Psoas muscle (tissue), 8 donors: ENCODE data around the gene TEX2. TPM values are rescaled to one million over a fixed set of nuclear protein-coding genes. Genes with fewer than 3 reads are reported as not detected.

Source experiments
- ATAC-seq, 4 donors: fragments of 200-7000 bp; cut with Tn5 transposase; one replicate each; pipeline ENCODE4 v1.9.1; 2020; ENCODE audit warnings: moderate library complexity in 3 of 4, mild to moderate bottlenecking in 2 of 4
- DNase-seq, 2 donors: peaks; one replicate each; pipeline ENCODE4 v3.0.0-alpha.2; 2020
- H3K27ac ChIP-seq: fragments of 200-600 bp; one replicate; pipeline ENCODE4 v1.8.0; 2022
- H3K27me3 ChIP-seq, 3 donors: fragments of 200-600 bp in 1 of 3; one replicate each; pipeline versions ENCODE4 v1.6.1 to v1.8.0; 2013 to 2022; ENCODE audit warnings: low read length in 2 of 3, mild to moderate bottlenecking in 2 of 3, moderate library complexity in 1 of 3; ENCODE audit not compliant: insufficient read depth in 3 of 3
- H3K36me3 ChIP-seq, 2 donors: fragments of 200-600 bp in 1 of 2; one replicate each; pipeline versions ENCODE4 v1.6.1 to v1.8.0; 2013 to 2022; ENCODE audit warnings: low read depth in 1 of 2, mild to moderate bottlenecking in 1 of 2, moderate library complexity in 1 of 2; ENCODE audit not compliant: insufficient read depth in 1 of 2
- H3K4me1 ChIP-seq: fragments of 200-600 bp; one replicate; pipeline ENCODE4 v1.8.0; 2022
- H3K4me3 ChIP-seq: fragments of 200-600 bp; one replicate; pipeline ENCODE4 v1.8.0; 2022; ENCODE audit warnings: mild to moderate bottlenecking
- H3K9me3 ChIP-seq: fragments of 200-600 bp; one replicate; pipeline ENCODE4 v1.8.0; 2022
- WGBS, 3 donors: extraction: QIAGEN DNeasy Blood & Tissue Kit; methylation state at CpG; one replicate each; pipeline versions ENCODE4 v1.1.6 to v1.1.7; 2013; 5-methylcytosine and 5-hydroxymethylcytosine counted together
- intact Hi-C, 2 donors: fragments of 100-400 bp; cut with DNase I; formaldehyde crosslinking; loops; one replicate each; pipeline versions ENCODE4 v1.11.0 to v1.14.2; 2022
- polyA plus RNA-seq, 3 donors: library from polyadenylated mRNA; stranded (reverse); fragments of 200-250 nt; gene quantifications; one replicate each; pipeline ENCODE4 v1.2.3, GENCODE V29; 2013
- total RNA-seq, 4 donors: library from RNA; stranded (reverse); fragmentation: NEBNext Ultra II Directional in 2 of 4; extraction: Animal tissue kit (Norgen Biotek cat#: 25700) in 2 of 4; gene quantifications; one replicate each; pipeline versions ENCODE4 v1.2.1 to v1.2.4, GENCODE V29; 2021 to 2023
- TF ChIP-seq, protein P1 (sequence below): fragments of 200-600 bp; IDR thresholded peaks from one replicate; pipeline ENCODE4 v1.8.0; 2022; ENCODE audit warnings: antibody characterized with exemption
- donor health status: healthy with polysubstance abuse.
- donor health status: DM: no; HTN: no; CAD: no; lungs with moderate emphysema.
- donor health status: Bipolar disorder and iron deficiency.
- donor health status: healthy.
- donor health status: DM: yes; HTN: yes; CAD: no.
- donor health status: DM: no; HTN: no; CAD: no.
- donor health status: DM: no; HTN: no; CAD: no.
- donor health status: DM: yes; HTN: yes; CAD: no.

The TEX2 gene
- total and polyA plus RNA-seq, 7 donors: 29.4 to 72.7 (median 52.8) TPM

DNA sequence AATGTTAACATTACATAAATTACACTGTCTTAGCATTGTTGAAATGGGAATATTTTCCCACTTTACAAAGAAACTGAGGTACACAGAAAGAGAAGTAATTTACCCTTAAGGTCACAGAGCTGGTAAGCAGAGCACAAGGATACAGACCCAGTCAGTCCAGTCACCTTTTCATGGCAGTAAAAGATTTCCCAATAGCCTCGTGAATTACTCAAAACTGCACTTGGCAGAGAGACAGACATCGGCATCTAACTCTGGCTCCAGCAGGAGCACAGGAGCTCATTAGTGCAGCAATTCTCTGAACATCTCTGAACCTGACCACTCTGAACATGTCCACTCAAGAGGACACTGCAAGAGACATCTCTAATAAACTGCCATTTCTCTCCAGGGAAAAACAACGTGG is 3.1 kb downstream of the TEX2 start:
- intact Hi-C loops: loop anchor here (5.0 kb wide), 3 partner anchors 43 to 113 kb away; no protein-coding TSS in a partner anchor
- WGBS, 3 donors: 23 to 36% (median 24%) methylated on average over 3 of the region's 3 CpGs
- Histone ChIP-seq H3K4me3 (no peak overlapping the region), H3K36me3 (no peaks in the 10 kb centered on the region), H3K27me3 (no peaks in the 10 kb centered on the region), H3K9me3 (no peaks in the 10 kb centered on the region), H3K27ac (peak overlapping the region; percentile 98), H3K4me1 (peaks cover 65% of the 10 kb centered on the region)
- TF ChIP-seq, protein P1, sequence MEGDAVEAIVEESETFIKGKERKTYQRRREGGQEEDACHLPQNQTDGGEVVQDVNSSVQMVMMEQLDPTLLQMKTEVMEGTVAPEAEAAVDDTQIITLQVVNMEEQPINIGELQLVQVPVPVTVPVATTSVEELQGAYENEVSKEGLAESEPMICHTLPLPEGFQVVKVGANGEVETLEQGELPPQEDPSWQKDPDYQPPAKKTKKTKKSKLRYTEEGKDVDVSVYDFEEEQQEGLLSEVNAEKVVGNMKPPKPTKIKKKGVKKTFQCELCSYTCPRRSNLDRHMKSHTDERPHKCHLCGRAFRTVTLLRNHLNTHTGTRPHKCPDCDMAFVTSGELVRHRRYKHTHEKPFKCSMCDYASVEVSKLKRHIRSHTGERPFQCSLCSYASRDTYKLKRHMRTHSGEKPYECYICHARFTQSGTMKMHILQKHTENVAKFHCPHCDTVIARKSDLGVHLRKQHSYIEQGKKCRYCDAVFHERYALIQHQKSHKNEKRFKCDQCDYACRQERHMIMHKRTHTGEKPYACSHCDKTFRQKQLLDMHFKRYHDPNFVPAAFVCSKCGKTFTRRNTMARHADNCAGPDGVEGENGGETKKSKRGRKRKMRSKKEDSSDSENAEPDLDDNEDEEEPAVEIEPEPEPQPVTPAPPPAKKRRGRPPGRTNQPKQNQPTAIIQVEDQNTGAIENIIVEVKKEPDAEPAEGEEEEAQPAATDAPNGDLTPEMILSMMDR: no peak
- no peak for DNase-seq
- peak in 1 of 4 donors; percentile 13 for ATAC-seq

DNA sequence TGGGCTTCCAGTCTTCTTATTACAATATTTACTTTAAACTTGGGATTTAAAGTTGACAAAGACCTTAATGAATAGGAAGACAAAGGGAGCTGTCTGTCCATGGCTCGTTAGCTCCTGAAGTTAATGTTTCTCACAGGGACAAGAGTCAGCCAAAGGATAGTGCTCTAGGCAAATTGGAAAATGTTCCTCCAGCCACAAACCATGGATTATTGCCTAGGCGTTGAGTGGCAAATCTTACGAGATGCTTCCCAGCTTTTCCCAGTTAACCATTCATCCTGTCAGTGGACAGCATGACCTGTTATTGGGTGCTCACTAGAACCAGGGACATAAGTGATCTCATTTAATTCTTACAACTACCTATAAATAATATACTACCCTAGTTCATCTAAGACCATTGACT is 3.6 kb downstream of the TEX2 start:
- H3K36me3 ChIP-seq: no peaks in the 10 kb centered on the region
- ATAC-seq: no peak
- peaks cover 65% of the 10 kb centered on the region for H3K4me1 ChIP-seq
- peak overlapping the region; percentile 98 for H3K27ac ChIP-seq
- no peaks in the 10 kb centered on the region for H3K9me3 ChIP-seq
- intact Hi-C loops: loop anchor here in 1 of 2 donors (5.0 kb wide), 1 partner anchor 42 kb away; no protein-coding TSS in a partner anchor
- WGBS, 3 donors: 45 to 70% (median 49%) methylated on average over 3 of the region's 3 CpGs
- TF ChIP-seq, protein P1: no peak
- no peak overlapping the region for H3K4me3 ChIP-seq
- H3K27me3 ChIP-seq: no peaks in the 10 kb centered on the region
- no peak for DNase-seq

DNA sequence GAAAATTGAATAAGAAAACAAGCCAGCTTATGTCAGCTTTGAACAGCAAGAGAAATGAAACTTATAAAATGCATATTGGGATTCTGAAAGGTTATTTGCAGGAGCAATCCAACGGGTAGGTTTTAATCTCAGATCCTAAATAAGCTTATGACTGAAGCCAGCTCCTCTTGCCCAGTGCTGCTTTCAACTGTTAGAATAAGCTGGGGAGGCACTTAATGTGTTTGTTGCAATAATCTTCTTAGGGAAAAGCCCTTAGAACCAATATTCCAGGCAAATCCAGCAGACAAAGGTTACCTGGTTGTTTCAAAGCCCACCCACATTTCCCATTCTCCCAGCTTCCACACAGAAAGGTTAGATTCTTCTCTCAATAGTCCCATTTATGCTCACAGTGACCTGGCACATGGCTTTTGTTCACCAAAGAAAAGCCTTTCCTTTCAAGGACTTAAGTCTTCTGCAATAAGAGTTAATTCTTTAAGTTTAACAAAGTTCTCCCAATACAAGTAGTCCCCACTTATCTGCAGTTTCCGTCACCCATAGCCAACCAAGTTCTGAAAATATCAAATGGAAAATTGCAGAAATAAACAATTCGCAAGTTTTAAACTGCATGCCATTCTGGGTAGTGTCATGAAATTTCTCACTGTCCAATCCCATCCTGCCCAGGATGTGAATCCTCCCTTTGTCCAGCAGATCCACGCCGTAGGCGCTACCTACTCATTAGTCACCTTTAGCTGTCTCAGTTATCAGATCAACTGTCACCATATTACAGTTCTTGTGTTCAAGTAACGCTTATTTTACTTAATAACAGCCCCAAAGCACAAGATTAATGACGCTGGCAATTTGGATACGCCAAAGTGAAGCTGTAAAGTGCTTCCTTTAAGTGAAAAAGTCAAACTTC is 5.9 kb downstream of the TEX2 start:
- WGBS, 3 donors: 71 to 81% (median 76%) methylated on average over 9 of the region's 9 CpGs
- Histone ChIP-seq H3K27me3 (no peaks in the 10 kb centered on the region), H3K4me3 (no peak overlapping the region), H3K4me1 (peaks cover 71% of the 10 kb centered on the region), H3K9me3 (no peaks in the 10 kb centered on the region), H3K36me3 (no peaks in the 10 kb centered on the region), H3K27ac (peak overlapping the region; percentile 17)
- intact Hi-C loops: loop anchor here in 1 of 2 donors (5.0 kb wide), 1 partner anchor 40 kb away; no protein-coding TSS in a partner anchor
- DNase-seq: no peak
- ATAC-seq: no peak
- TF ChIP-seq, protein P1: no peak

DNA sequence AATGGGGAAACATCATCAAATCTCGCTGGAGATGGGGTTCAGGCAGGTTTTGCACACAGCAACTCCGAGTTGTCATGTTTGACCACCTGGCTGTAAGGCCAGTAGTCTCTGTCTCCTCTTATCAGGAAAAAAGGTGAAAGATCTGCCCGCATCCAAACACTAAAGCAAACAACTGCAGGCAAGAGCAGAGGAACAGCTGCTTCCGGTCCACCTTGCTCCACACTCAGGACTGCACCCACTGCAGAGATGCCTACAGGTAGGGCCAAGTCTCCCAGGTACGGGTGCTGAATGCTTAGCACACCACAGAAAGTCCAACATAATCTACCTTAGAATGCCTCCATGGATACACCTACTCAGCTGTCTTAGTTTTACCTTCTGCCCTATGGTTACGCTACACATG is 7.3 kb downstream of the TEX2 start:
- Histone ChIP-seq H3K27me3 (no peaks in the 10 kb centered on the region), H3K36me3 (no peaks in the 10 kb centered on the region), H3K4me3 (no peak overlapping the region), H3K9me3 (no peaks in the 10 kb centered on the region), H3K27ac (no peak overlapping the region), H3K4me1 (peaks cover 64% of the 10 kb centered on the region)
- ATAC-seq (no peak), DNase-seq (no peak)
- TF ChIP-seq, protein P1: no peak
- 89 to 95% (median 94%) methylated on average over 6 of the region's 6 CpGs for WGBS, 3 donors
- intact Hi-C loops: loop anchor here in 1 of 2 donors (5.0 kb wide), 1 partner anchor 38 kb away; no protein-coding TSS in a partner anchor
